OCI-LY1 (cell line): Measurements from ENCODE around the gene GPHA2.
A peak's percentile ranks its signal among the peaks of the same experiment; 100 is the strongest.

ENCODE experiments used
- H2AFZ ChIP-seq: fragments of 200-600 bp; sonication (generic), shearing (Covaris generic); 2 replicates; pipeline ENCODE4 v1.6.0; 2014; ENCODE audit warnings: antibody characterized with exemption, mild to moderate bottlenecking, low read length
- H3F3A ChIP-seq: fragments of 200-600 bp; sonication (generic), shearing (Covaris generic); 2 replicates; pipeline ENCODE4 v1.6.0; 2014; ENCODE audit warnings: mild to moderate bottlenecking, antibody characterized with exemption, low read length, moderate library complexity; ENCODE audit not compliant: insufficient read depth
- H3K27ac ChIP-seq: fragments of 200-600 bp; sonication (generic); 2 replicates; pipeline ENCODE4 v1.5.1; 2014; ENCODE audit warnings: low read length, mixed run types, mild to moderate bottlenecking, low read depth; ENCODE audit not compliant: poor library complexity, severe bottlenecking
- H3K27me3 ChIP-seq: fragments of 200-600 bp; sonication (generic); 2 replicates; pipeline ENCODE4 v1.6.0; 2014; ENCODE audit warnings: antibody characterized with exemption, mild to moderate bottlenecking, low read length, moderate library complexity; ENCODE audit not compliant: insufficient read depth
- H3K36me3 ChIP-seq: fragments of 200-600 bp; sonication (generic); 2 replicates; pipeline ENCODE4 v1.6.1; 2014; ENCODE audit warnings: mild to moderate bottlenecking, antibody characterized with exemption, low read length, moderate library complexity, mixed read lengths; ENCODE audit not compliant: insufficient read depth
- H3K4me1 ChIP-seq: fragments of 200-600 bp; sonication (generic); 2 replicates; pipeline ENCODE4 v1.5.1; 2014; ENCODE audit warnings: mild to moderate bottlenecking, low read length, moderate library complexity; ENCODE audit not compliant: insufficient read depth, severe bottlenecking
- H3K4me2 ChIP-seq: fragments of 200-600 bp; sonication (generic), shearing (Covaris generic); 2 replicates; pipeline ENCODE4 v1.6.1; 2014; ENCODE audit warnings: low read length
- H3K4me3 ChIP-seq: fragments of 200-600 bp; sonication (generic); 2 replicates; pipeline ENCODE4 v1.5.1; 2014; ENCODE audit warnings: low read length, low read depth, mild to moderate bottlenecking, mixed read lengths; ENCODE audit not compliant: poor library complexity, severe bottlenecking
- H3K79me2 ChIP-seq: fragments of 200-600 bp; shearing (Covaris generic); 2 replicates; pipeline ENCODE4 v1.6.1; 2016; ENCODE audit warnings: mixed run types, low read length, mixed read lengths; ENCODE audit not compliant: insufficient read depth
- H3K9ac ChIP-seq: fragments of 200-600 bp; sonication (generic), shearing (Covaris generic); 2 replicates; pipeline ENCODE4 v1.6.1; 2014; ENCODE audit warnings: mild to moderate bottlenecking, low read length, mixed read lengths
- H3K9me2 ChIP-seq: fragments of 200-600 bp; sonication (generic), shearing (Covaris generic); 2 replicates; pipeline ENCODE4 v1.6.1; 2014; ENCODE audit warnings: low read depth, mild to moderate bottlenecking, low read length, mixed read lengths
- H3K9me3 ChIP-seq: fragments of 200-600 bp; shearing (Covaris generic); 2 replicates; pipeline ENCODE4 v1.6.1; 2014; ENCODE audit warnings: low read length, mixed read lengths
- H4K20me1 ChIP-seq: fragments of 200-600 bp; sonication (generic), shearing (Covaris generic); 2 replicates; pipeline ENCODE4 v1.6.0; 2016; ENCODE audit warnings: mild to moderate bottlenecking, low read length; ENCODE audit not compliant: insufficient read depth
- CTCF ChIP-seq: fragments of 200-600 bp; sonication (generic), shearing (Covaris generic); IDR thresholded peaks from 2 replicates; pipeline ENCODE4 v1.5.1; 2017; ENCODE audit warnings: mild to moderate bottlenecking, antibody characterized with exemption, low read length, moderate library complexity, mixed read lengths
- EZH2 ChIP-seq: fragments of 200-600 bp; sonication (generic), shearing (Covaris generic); IDR thresholded peaks from 2 replicates; pipeline ENCODE4 v1.8.0; 2017; ENCODE audit warnings: borderline replicate concordance, mixed run types, mild to moderate bottlenecking, antibody characterized with exemption, low read length, moderate library complexity, mixed read lengths

Gene GPHA2

GRCh38 chr11:64917663-64917995 is 18.1 kb downstream of the GPHA2 start:
- TF ChIP-seq EZH2 (no peak), CTCF (no peak)
- no peaks in the 10 kb centered on the region for H4K20me1 ChIP-seq

GRCh38 chr11:64916775-64917662 is 18.7 kb downstream of the GPHA2 start, which contains the start of gene ATG2A:
Gene ATG2A (minus strand): TSS chr11:64917209. CDS start chr11:64917135, 74 bp downstream.
- Histone ChIP-seq H3K27ac (peak within 1 kb of the TSS; percentile 62), H3K36me3 (peaks cover 6% of the 10 kb centered on the region; the same call in 1 of the 2 replicates)
- no peak for TF ChIP-seq CTCF
- no peak for TF ChIP-seq EZH2

More at GRCh38 chr11:64917663-64917995, 18.1 kb downstream of the GPHA2 start:
- H3K79me2 ChIP-seq = no peaks in the 10 kb centered on the region
- peak overlapping the region; percentile 29; the same call in 1 of the 2 replicates for H2AFZ ChIP-seq
- H3K36me3 ChIP-seq = peaks cover 3% of the 10 kb centered on the region; the same call in 1 of the 2 replicates
- peak overlapping the region; percentile 68 for H3K9ac ChIP-seq
- peak overlapping the region; percentile 56 for H3K27ac ChIP-seq
- peak overlapping the region; percentile 59 for H3K4me3 ChIP-seq
- H3K9me3 ChIP-seq = no peaks in the 10 kb centered on the region
- H3K9me2 ChIP-seq = no peaks in the 10 kb centered on the region
- no peaks in the 10 kb centered on the region for H3K27me3 ChIP-seq
- peaks cover 38% of the 10 kb centered on the region for H3K4me1 ChIP-seq
- peak overlapping the region; percentile 83 for H3K4me2 ChIP-seq
- H3F3A ChIP-seq = no peaks in the 10 kb centered on the region

GRCh38 chr11:64916040-64916774 is 19.5 kb downstream of the GPHA2 start:
- H3K27me3 ChIP-seq = no peaks in the 10 kb centered on the region
- H3K4me1 ChIP-seq = peaks cover 38% of the 10 kb centered on the region
- TF ChIP-seq CTCF (no peak), EZH2 (no peak)
- H3K27ac ChIP-seq = peak overlapping the region; percentile 62
- no peaks in the 10 kb centered on the region for H3K79me2 ChIP-seq
- peak overlapping the region; percentile 95 for H3K9ac ChIP-seq
- H4K20me1 ChIP-seq = no peaks in the 10 kb centered on the region
- H3K4me2 ChIP-seq = peak overlapping the region; percentile 96
- H3K9me2 ChIP-seq = no peaks in the 10 kb centered on the region
- no peak overlapping the region for H2AFZ ChIP-seq
- H3K4me3 ChIP-seq = peak overlapping the region; percentile 89
- H3K36me3 ChIP-seq = peaks cover 14% of the 10 kb centered on the region
- no peaks in the 10 kb centered on the region for H3F3A ChIP-seq
- H3K9me3 ChIP-seq = no peaks in the 10 kb centered on the region

More at GRCh38 chr11:64916775-64917662, 18.7 kb downstream of the GPHA2 start, which contains the start of gene ATG2A:
- H4K20me1 ChIP-seq = no peaks in the 10 kb centered on the region
- H3K4me2 ChIP-seq = peak within 1 kb of the TSS; percentile 96
- no peaks in the 10 kb centered on the region for H3F3A ChIP-seq
- H3K27me3 ChIP-seq = no peaks in the 10 kb centered on the region
- H3K4me3 ChIP-seq = peak within 1 kb of the TSS; percentile 89
- H3K79me2 ChIP-seq = no peaks in the 10 kb centered on the region
- peaks cover 38% of the 10 kb centered on the region for H3K4me1 ChIP-seq
- H3K9ac ChIP-seq = peak within 1 kb of the TSS; percentile 95
- H2AFZ ChIP-seq = peak within 1 kb of the TSS; percentile 29; the same call in 1 of the 2 replicates
- H3K9me3 ChIP-seq = no peaks in the 10 kb centered on the region
- no peaks in the 10 kb centered on the region for H3K9me2 ChIP-seq
